ENCODE measurements around the gene IPPK.
A peak's percentile ranks its signal among the peaks of the same experiment; 100 is the strongest.

IPPK gene

DNA sequence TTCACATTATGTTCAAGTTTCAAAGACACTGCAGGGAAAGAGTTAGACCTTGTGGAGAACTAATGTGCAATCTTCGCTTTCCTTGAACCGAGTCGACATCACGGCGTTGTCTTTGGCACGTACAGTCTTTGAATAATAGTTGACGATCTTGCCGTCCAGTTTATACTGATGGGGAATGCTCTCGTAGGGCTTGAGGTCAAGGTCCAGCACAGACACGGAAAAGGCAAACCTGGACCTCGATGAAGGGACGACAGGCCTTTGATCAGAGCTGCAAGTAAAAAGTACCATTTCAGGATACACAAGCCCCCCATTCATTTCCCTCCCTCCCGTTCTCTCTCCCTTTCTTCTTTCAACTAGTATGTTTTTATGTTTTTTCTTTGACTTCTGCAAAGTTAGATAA lies 54.1 kb downstream of the IPPK start:
- DNase-seq (ENCODE audit: low spot score) = no peak

DNA sequence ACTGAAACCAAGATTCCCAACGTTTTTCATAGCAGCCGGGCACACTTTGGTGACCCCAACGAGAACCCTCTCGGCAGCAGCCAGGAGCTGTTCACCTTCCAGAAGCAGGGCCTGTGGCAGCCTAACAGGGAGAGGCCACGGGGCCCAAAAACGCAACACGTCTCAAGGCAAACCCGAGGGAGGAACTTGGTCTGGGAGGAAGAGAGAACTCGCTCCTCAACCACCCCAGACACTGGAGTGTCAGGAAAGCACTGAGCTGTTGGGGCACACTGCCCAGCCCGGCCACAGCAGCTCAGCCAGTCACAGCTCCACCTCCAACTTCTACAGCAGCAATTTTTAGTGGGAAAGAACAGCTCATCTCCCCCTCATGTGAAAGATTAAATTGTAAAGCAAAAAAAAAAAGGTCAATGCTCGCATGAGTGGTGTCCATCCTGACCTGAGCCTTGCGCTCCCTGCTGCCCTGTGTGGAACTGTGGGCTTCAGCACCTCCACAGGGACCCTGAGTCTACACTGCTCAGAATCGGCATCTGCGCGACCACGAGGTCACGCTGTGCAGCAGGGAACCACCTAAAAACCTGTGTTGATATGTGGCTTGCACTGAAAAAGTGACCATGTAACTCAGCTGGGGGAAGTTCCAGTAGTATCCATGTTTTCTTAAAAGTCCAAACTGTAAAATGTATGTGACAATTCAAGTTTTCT lies 55.0 kb downstream of the IPPK start:
- no peak for DNase-seq (ENCODE audit: low spot score)

DNA sequence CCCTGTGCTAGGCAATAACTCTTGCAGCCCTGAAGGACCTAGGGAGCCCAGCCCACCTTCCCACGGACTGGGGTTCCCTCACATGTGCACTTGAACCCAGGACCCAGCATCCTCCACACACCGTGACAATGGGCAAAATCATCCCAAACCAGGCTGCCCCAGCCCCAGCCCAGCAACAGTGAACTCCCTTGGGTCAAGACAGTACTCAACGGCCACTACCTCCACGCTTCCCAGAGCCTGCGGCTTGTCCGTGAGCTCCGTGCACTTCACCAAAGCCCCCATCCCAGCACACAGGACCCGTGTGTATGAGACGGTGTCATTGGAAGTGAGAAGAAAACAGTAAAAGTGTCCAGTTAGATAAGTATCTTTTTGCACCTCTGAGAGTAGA lies 55.8 kb downstream of the IPPK start:
- no peak for DNase-seq (ENCODE audit: low spot score)

GRCh38 chr9:92613268-92614122 lies 56.4 kb downstream of the IPPK start:
- DNase-seq (ENCODE audit: low spot score) = no peak

DNA sequence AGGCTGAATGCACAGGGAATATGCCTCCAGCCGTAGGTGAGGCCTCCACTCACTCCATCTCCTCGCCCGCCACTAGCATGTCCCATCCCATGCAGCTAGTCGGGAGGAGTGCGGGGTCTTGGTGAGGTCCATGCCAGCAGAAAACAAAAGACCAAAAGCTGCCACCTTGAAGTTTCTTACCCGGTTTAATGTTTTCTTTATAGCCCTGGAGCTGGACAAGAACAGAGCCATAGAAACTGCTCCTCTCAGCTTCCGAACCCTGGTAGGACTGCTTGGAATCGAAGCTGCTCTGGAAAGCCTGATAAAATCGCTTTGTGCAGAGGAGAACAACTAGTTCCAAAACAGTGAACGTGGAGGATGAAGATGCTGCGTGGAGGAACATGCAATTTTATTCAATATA lies 57.1 kb downstream of the IPPK start:
- no peak for DNase-seq (ENCODE audit: low spot score)

- no peak for DNase-seq (ENCODE audit: low spot score)
Measured at GRCh38 chr9:92612292-92612691, 57.6 kb downstream of the IPPK start.

GRCh38 chr9:92611621-92612285 lies 58.2 kb downstream of the IPPK start:
- DNase-seq (ENCODE audit: low spot score) = no peak

GRCh38 chr9:92610470-92611420 lies 59.2 kb downstream of the IPPK start:
- DNase-seq (ENCODE audit: low spot score) = no peak

DNA sequence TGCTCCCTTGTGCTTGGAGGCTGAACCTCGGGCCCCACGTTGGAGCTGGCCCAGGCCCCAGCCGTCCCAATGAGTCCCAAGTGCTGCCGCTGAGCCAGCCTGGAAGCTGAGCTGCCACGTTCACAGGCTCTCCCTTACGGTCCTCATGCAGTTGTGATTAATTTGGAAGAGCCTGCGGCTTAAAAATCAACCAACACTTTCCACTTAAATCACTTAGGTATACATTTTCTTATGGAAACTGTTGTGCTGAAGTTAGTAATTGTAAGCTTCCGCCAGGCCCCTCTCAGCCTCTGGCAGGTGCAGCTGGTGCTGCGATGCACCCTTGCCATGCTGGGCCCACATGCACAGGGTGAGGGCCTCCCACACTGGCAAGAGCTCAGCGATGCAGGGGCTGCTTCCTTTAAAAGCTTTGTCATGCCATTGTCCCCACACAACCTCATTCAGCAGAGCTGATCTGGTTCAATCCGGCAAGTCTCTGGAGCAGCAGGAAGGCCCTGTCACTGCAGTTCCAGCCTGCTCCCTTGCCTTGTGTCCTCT lies 61.0 kb downstream of the IPPK start:
- DNase-seq (ENCODE audit: low spot score) = peak; percentile 66

GRCh38 chr9:92608241-92608908 lies 61.6 kb downstream of the IPPK start:
- DNase-seq (ENCODE audit: low spot score) = no peak

DNA sequence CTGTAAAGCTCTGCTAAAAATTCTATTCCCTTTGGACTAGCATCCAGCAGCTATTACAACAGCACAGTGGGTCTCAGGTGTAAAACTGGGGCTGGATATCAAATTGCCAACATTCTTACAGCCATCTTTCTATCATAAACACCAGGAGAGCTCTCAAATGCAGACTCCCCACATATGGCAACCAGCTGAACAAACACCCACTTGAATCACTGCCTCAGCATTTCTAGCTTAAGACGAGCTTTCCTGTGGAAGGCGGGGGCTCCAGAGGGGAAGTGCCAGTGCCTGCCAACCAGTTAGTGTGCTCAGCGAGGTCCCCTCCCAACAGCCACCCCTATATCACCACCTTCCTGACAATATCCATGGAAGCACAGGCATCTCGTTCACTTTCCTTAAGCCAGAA lies 62.2 kb downstream of the IPPK start:
- peak; percentile 36 for DNase-seq (ENCODE audit: low spot score)

DNA sequence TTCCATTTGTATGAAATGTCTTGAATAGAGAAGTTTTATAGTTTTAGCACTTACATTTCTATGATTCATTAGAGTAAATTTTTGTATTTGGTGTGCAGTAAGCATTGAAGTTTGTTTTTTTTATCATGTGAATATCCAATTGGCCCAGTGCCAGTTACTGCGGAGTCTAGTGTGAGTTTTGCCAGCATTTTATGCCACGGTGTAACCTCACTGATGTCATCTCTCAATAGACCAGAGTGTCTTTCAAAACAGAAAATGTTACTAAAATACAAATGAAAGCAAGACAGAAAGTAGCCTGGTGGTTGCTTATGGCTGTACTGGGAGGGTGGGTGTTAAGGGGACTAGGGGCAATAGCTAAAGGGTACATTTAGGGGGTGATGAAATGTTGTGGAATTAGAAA lies 62.8 kb downstream of the IPPK start:
- DNase-seq (ENCODE audit: low spot score) = no peak

DNA sequence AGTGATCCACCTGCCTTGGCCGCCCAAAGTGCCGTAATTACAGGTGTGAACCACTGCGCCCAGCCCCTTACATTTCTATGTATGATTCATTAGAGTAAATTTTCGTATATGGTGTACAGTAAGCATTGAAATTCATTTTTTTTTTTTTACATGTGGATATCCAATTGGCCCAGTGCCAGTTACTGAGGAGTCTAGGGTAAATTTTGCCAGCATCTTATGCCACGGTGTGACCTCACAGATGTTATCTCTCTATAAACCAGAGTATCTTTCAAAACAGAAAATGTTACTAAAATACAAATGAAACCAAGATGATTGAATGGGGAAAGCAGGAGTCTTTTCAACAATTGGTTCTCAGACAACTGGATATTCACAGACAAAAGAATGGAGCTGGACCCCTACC lies 64.7 kb downstream of the IPPK start:
- no peak for DNase-seq (ENCODE audit: low spot score)

GRCh38 chr9:92603990-92604389 lies 65.9 kb downstream of the IPPK start:
- no peak for DNase-seq (ENCODE audit: low spot score)

GRCh38 chr9:92603100-92603499 lies 66.8 kb downstream of the IPPK start:
- no peak for DNase-seq (ENCODE audit: low spot score)

DNA sequence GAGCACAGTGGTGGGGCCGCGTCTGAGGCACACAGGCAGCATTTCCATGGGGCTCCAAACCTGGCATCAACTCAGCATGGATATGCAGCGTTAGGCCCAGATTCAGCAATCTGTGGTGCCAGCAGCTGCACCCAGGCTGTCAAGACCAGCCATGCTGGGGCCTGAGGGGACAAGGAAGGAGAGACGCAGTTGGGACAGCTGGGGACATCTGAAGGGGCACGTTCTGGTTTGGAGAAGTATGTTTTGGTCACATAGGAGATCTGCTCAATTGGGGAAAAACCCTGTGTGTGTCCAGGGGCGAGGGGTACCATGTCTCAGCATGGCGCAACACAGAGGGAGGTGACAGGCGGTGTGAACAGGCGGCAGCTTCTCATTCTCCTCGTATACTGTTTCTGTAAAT lies 67.5 kb downstream of the IPPK start:
- no peak for DNase-seq (ENCODE audit: low spot score)

- DNase-seq (ENCODE audit: low spot score) = no peak
Measured at GRCh38 chr9:92601451-92601850, 68.5 kb downstream of the IPPK start.

- DNase-seq (ENCODE audit: low spot score) = no peak
Measured at GRCh38 chr9:92600462-92601261, 69.3 kb downstream of the IPPK start.

DNA sequence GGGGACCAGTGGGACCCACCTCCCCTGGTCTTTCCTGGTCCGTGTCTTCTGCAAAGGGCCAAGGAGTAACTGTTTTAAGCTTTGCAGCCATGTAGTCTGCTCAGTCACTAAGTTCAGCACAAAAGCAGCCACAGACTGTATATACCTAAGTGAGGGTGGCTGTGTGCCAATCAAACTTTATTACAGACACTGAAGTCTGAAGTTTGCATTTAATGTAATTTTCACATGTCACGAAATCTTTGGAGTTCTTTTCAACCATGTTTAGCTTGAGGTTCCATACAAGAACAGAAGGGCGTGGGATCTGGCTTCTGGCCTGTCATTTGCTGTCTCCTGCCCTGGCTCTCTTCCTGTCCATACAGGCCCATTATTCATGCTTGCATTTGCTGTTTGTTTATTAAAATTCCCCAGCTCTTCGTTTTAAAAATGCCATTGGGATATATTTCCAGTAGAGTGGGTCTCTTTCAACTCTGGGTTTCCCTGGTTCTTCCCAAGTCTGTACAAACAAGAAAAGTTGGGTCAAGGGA lies 69.9 kb downstream of the IPPK start:
- no peak for DNase-seq (ENCODE audit: low spot score)

- DNase-seq (ENCODE audit: low spot score) = no peak
Measured at GRCh38 chr9:92598382-92598781, 71.5 kb downstream of the IPPK start.

All from pons (tissue), 1 donor.